GM18508 (cell line): ENCODE data around the gene DOK5.
"Not testable (repeated sequence)": the region's sequence is repeated elsewhere in the genome, so short reads cannot be mapped to it uniquely, and the experiment has no call there.

Source experiments
- ATAC-seq: cut with Tn5 transposase; IDR thresholded peaks from one replicate; pipeline ENCODE4 v1.9.1; 2021; ENCODE audit warnings: moderate number of reproducible peaks; ENCODE audit not compliant: insufficient read depth, unreplicated experiment

The DOK5 gene

GRCh38 chr20:54475334-54476168 is at the start of gene DOK5:
TSS of gene DOK5 (plus strand) at chr20:54475593. CDS start at chr20:54475947, 354 bp downstream.
- no peak for ATAC-seq

GRCh38 chr20:54429364-54429763 is 46.0 kb upstream of the DOK5 start:
- no peak for ATAC-seq

GRCh38 chr20:54431156-54431944 is 44.0 kb upstream of the DOK5 start:
- no peak for ATAC-seq

- ATAC-seq: no peak
These were observed 42.4 kb upstream of the DOK5 start for GRCh38 chr20:54432966-54433365.

- no peak for ATAC-seq
These were observed 41.8 kb upstream of the DOK5 start for GRCh38 chr20:54433636-54434035.

- no peak for ATAC-seq
These were observed 41.2 kb upstream of the DOK5 start for GRCh38 chr20:54434196-54434595.

- no peak for ATAC-seq
These were observed 40.4 kb upstream of the DOK5 start for GRCh38 chr20:54435015-54435414.

- ATAC-seq: not testable (repeated sequence)
These were observed 39.0 kb upstream of the DOK5 start for GRCh38 chr20:54436410-54436809.

GRCh38 chr20:54438166-54438565 is 37.2 kb upstream of the DOK5 start:
- no peak for ATAC-seq

- no peak for ATAC-seq
These were observed 25.2 kb upstream of the DOK5 start for GRCh38 chr20:54450207-54450606.

- no peak for ATAC-seq
These were observed 24.2 kb upstream of the DOK5 start for GRCh38 chr20:54451171-54451570.

GRCh38 chr20:54452277-54452676 is 23.1 kb upstream of the DOK5 start:
- no peak for ATAC-seq

- no peak for ATAC-seq
These were observed 20.4 kb upstream of the DOK5 start for GRCh38 chr20:54454982-54455381.

- ATAC-seq: no peak
These were observed 19.0 kb upstream of the DOK5 start for GRCh38 chr20:54456423-54456822.

GRCh38 chr20:54456961-54457360 is 18.4 kb upstream of the DOK5 start:
- ATAC-seq: no peak

- no peak for ATAC-seq
These were observed 17.2 kb upstream of the DOK5 start for GRCh38 chr20:54458219-54458618.

- ATAC-seq: no peak
These were observed 16.1 kb upstream of the DOK5 start for GRCh38 chr20:54459279-54459678.

- no peak for ATAC-seq
These were observed 11.4 kb upstream of the DOK5 start for GRCh38 chr20:54464003-54464402.

- ATAC-seq: no peak
These were observed 9.3 kb upstream of the DOK5 start for GRCh38 chr20:54466127-54466526.

GRCh38 chr20:54467622-54468021 is 7.8 kb upstream of the DOK5 start:
- no peak for ATAC-seq

GRCh38 chr20:54468082-54468481 is 7.3 kb upstream of the DOK5 start:
- ATAC-seq: no peak
